SU-DHL-6 (cell line): Measurements from ENCODE around the gene OTOS.

ENCODE experiments used
- H2AFZ ChIP-seq: fragments of 200-600 bp; sonication (generic); 2 replicates; pipeline ENCODE4 v1.6.1; 2014; ENCODE audit warnings: low read depth, mild to moderate bottlenecking, moderate library complexity, mixed read lengths, antibody characterized with exemption, low read length; ENCODE audit not compliant: severe bottlenecking
- H3F3A ChIP-seq: fragments of 200-600 bp; shearing (Covaris generic); 2 replicates; pipeline ENCODE4 v1.6.0; 2016; ENCODE audit warnings: antibody characterized with exemption, mild to moderate bottlenecking; ENCODE audit not compliant: insufficient read depth
- H3K27ac ChIP-seq: fragments of 200-600 bp; sonication (generic); 2 replicates; pipeline ENCODE4 v1.5.1; 2016; ENCODE audit warnings: low read depth, mild to moderate bottlenecking, low read length, moderate library complexity, mixed read lengths
- H3K27me3 ChIP-seq: fragments of 200-600 bp; sonication (generic), shearing (Covaris generic); 2 replicates; pipeline ENCODE4 v1.6.0; 2014; ENCODE audit warnings: mild to moderate bottlenecking, low read length
- H3K36me3 ChIP-seq: fragments of 200-600 bp; sonication (generic); 2 replicates; pipeline ENCODE4 v1.6.1; 2014; ENCODE audit warnings: mild to moderate bottlenecking, low read length, mixed read lengths
- H3K4me2 ChIP-seq: fragments of 300-600, 200-600 bp; shearing (Covaris generic), sonication (generic); 2 replicates; pipeline ENCODE4 v1.6.0; 2014; ENCODE audit warnings: low read length, low read depth, mild to moderate bottlenecking; ENCODE audit not compliant: poor library complexity, severe bottlenecking
- H3K4me3 ChIP-seq: fragments of 200-600 bp; sonication (generic); 2 replicates; pipeline ENCODE4 v1.5.1; 2014; ENCODE audit warnings: antibody characterized with exemption, low read length, mild to moderate bottlenecking, mixed read lengths; ENCODE audit not compliant: insufficient read depth, poor library complexity, severe bottlenecking
- H3K79me2 ChIP-seq: fragments of 200-600 bp; sonication (generic); 2 replicates; pipeline ENCODE4 v1.6.1; 2014; ENCODE audit warnings: mild to moderate bottlenecking, low read length, moderate library complexity; ENCODE audit not compliant: insufficient read depth
- H3K9ac ChIP-seq: fragments of 200-600 bp; sonication (generic); 2 replicates; pipeline ENCODE4 v1.7.0; 2014; ENCODE audit warnings: mild to moderate bottlenecking, low read length
- H3K9me2 ChIP-seq: fragments of 200-600 bp; sonication (generic); replicated peaks from 2 replicates; pipeline ENCODE4 v1.6.1; 2014; ENCODE audit warnings: low read length; ENCODE audit not compliant: insufficient read depth
- H3K9me3 ChIP-seq: fragments of 200-600 bp; sonication (generic); 2 replicates; pipeline ENCODE4 v1.6.1; 2014; ENCODE audit warnings: low read length, mixed read lengths; ENCODE audit not compliant: insufficient read depth
- H4K20me1 ChIP-seq: fragments of 200-600 bp; sonication (generic); 2 replicates; pipeline ENCODE4 v1.6.1; 2014; ENCODE audit warnings: low read depth, mild to moderate bottlenecking, antibody characterized with exemption, low read length, moderate library complexity, mixed read lengths
- EZH2phosphoT487 ChIP-seq: fragments of 200-600 bp; sonication (generic), shearing (Covaris generic); conservative IDR thresholded peaks from 2 replicates; pipeline ENCODE4 v1.6.1; 2018; ENCODE audit warnings: mild to moderate bottlenecking, antibody characterized with exemption, low read length, moderate library complexity, mixed read lengths
- TF ChIP-seq, protein P1 (sequence below): fragments of 200-600 bp; sonication (generic); IDR thresholded peaks from one replicate; pipeline ENCODE4 v1.5.1; 2017; ENCODE audit warnings: antibody characterized with exemption, mild to moderate bottlenecking, low read length, moderate library complexity; ENCODE audit not compliant: insufficient read depth, poor library complexity, severe bottlenecking

The OTOS gene

DNA sequence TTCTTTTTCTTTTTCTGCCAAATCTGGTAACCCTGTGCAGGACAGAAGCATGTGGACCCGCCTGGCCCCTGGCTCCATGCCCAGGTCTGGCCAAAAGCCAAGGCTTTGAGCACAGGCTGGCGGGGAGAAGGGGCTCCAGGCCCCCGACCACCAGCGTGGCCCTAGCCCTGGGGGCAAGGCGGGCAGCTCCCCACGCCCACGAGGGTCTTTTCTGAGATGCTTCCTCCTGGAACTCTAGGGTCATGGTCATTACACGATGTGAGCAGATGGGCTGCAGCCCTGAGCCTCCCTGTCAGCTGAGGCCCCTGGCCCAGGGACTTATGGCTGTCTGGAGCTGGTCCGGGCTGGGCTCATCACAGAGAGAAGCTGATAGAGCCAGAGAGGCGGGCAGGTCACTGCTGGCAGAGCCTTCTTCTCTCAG is 5.7 kb upstream of the OTOS start:
- H3K27ac ChIP-seq = no peak overlapping the region
- no peak overlapping the region for H3K4me3 ChIP-seq
- no peaks in the 10 kb centered on the region for H4K20me1 ChIP-seq
- no peaks in the 10 kb centered on the region for H3K27me3 ChIP-seq
- H3K79me2 ChIP-seq = no peaks in the 10 kb centered on the region
- H2AFZ ChIP-seq = no peak overlapping the region
- no peaks in the 10 kb centered on the region for H3F3A ChIP-seq
- H3K9me2 ChIP-seq = no peaks in the 10 kb centered on the region
- TF ChIP-seq, protein P1, sequence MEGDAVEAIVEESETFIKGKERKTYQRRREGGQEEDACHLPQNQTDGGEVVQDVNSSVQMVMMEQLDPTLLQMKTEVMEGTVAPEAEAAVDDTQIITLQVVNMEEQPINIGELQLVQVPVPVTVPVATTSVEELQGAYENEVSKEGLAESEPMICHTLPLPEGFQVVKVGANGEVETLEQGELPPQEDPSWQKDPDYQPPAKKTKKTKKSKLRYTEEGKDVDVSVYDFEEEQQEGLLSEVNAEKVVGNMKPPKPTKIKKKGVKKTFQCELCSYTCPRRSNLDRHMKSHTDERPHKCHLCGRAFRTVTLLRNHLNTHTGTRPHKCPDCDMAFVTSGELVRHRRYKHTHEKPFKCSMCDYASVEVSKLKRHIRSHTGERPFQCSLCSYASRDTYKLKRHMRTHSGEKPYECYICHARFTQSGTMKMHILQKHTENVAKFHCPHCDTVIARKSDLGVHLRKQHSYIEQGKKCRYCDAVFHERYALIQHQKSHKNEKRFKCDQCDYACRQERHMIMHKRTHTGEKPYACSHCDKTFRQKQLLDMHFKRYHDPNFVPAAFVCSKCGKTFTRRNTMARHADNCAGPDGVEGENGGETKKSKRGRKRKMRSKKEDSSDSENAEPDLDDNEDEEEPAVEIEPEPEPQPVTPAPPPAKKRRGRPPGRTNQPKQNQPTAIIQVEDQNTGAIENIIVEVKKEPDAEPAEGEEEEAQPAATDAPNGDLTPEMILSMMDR = no peak
- no peak for TF ChIP-seq EZH2phosphoT487
- H3K4me2 ChIP-seq = no peak overlapping the region
- H3K36me3 ChIP-seq = no peaks in the 10 kb centered on the region
- H3K9ac ChIP-seq = no peak overlapping the region
- no peaks in the 10 kb centered on the region for H3K9me3 ChIP-seq

DNA sequence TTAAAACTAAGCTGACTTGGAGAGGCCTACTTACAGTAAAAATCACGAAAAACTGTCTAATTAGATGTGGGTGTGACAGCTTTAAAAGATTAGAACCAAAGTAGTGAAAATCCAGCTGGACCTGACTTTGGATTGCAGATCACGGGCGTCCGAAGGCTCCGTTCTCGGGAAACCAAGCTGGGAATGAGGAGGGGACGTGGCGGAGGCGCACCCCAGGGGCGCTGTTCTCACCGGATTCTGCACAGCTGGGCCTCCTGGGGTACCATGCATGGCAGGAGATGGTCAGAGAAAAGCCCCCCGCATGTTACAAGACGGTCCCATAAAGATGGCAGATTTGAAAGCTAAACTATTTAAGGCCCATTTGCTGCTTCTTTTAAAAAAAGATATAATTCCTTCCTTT is 5.0 kb upstream of the OTOS start:
- no peak overlapping the region for H2AFZ ChIP-seq
- no peaks in the 10 kb centered on the region for H3K9me3 ChIP-seq
- no peaks in the 10 kb centered on the region for H4K20me1 ChIP-seq
- H3K4me2 ChIP-seq = no peak overlapping the region
- TF ChIP-seq, protein P1 = no peak
- TF ChIP-seq EZH2phosphoT487 = no peak
- no peak overlapping the region for H3K27ac ChIP-seq
- H3K4me3 ChIP-seq = no peak overlapping the region
- H3K9me2 ChIP-seq = no peaks in the 10 kb centered on the region
- no peaks in the 10 kb centered on the region for H3K27me3 ChIP-seq
- H3K36me3 ChIP-seq = no peaks in the 10 kb centered on the region
- H3K9ac ChIP-seq = no peak overlapping the region
- no peaks in the 10 kb centered on the region for H3K79me2 ChIP-seq
- no peaks in the 10 kb centered on the region for H3F3A ChIP-seq

- Histone ChIP-seq H3K9ac (no peak overlapping the region), H3K9me3 (no peaks in the 10 kb centered on the region), H3K27me3 (no peaks in the 10 kb centered on the region), H4K20me1 (no peaks in the 10 kb centered on the region), H3K27ac (no peak overlapping the region), H3K4me2 (no peak overlapping the region), H3K79me2 (no peaks in the 10 kb centered on the region), H2AFZ (no peak overlapping the region), H3K9me2 (no peaks in the 10 kb centered on the region), H3F3A (no peaks in the 10 kb centered on the region), H3K4me3 (no peak overlapping the region), H3K36me3 (no peaks in the 10 kb centered on the region)
- no peak for TF ChIP-seq EZH2phosphoT487
- TF ChIP-seq, protein P1 = no peak
These were observed 4.3 kb upstream of the OTOS start for GRCh38 chr2:240144649-240145261.
